ENCODE results near the gene MYL5. TPM values are rescaled to one million over a fixed set of nuclear protein-coding genes. Genes with fewer than 3 reads are reported as not detected.
A peak's percentile ranks its signal among the peaks of the same experiment; 100 is the strongest.

The MYL5 gene
- total and polyA plus RNA-seq, 2 donors (not counting 1 experiment from before 2014, with no cell fraction given) = 9.6 to 14.4 TPM

DNA sequence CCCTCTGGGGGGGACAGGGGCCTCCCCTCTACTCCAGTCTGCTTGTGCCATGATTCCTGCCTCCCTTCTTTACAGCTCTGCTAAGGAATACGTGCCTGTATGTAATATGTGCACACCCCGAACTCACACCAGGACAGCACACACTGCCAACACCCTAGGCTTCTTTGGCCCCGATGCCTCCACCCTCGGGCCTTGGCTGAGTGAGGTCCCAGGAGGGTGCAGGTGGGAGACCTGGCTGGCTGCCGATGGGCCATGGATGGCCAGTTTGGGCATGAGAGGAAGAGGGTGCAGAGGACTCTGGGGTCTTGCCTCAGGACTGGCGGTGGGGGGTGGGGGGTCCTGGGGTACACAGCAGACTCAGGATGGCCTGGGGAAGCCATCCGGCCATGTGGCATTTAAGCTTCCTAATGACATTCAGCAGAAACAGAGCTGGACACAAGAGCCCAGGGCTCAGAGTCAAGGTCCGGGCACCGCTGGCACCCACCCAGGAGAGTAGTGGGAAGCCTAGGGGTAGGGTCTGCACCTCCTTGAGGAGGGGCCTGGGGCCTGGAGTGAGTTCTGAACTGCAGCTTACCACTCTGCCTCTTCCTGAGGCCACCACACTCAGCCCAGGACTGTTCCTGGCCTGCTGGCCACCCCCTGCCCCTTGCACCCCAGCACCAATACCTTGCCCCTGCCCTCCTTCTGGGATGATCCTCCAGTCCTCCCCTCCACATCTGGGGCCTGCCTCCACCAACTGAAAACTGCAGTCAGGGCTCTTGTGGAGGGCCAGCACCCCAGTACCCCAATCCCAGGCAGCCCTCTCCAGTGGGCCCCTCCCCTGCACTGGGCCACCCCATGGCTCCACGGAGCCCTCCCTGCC lies 29.2 kb downstream of the MYL5 start:
- TF ChIP-seq EZH2 (IDR thresholded peaks at IDR 0.05; ENCODE audit: low read length, missing control alignments) = no peak
- TF ChIP-seq, protein P1, sequence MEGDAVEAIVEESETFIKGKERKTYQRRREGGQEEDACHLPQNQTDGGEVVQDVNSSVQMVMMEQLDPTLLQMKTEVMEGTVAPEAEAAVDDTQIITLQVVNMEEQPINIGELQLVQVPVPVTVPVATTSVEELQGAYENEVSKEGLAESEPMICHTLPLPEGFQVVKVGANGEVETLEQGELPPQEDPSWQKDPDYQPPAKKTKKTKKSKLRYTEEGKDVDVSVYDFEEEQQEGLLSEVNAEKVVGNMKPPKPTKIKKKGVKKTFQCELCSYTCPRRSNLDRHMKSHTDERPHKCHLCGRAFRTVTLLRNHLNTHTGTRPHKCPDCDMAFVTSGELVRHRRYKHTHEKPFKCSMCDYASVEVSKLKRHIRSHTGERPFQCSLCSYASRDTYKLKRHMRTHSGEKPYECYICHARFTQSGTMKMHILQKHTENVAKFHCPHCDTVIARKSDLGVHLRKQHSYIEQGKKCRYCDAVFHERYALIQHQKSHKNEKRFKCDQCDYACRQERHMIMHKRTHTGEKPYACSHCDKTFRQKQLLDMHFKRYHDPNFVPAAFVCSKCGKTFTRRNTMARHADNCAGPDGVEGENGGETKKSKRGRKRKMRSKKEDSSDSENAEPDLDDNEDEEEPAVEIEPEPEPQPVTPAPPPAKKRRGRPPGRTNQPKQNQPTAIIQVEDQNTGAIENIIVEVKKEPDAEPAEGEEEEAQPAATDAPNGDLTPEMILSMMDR (conservative IDR thresholded peaks at IDR 0.05 in 1 of 2, IDR thresholded peaks at IDR 0.05 in 1 of 2; ENCODE audit: low read depth in 1 of 2, low read length in 2 of 2) = no peak
- DNase-seq (ENCODE audit: low read depth in 2 of 2) = no peak

DNA sequence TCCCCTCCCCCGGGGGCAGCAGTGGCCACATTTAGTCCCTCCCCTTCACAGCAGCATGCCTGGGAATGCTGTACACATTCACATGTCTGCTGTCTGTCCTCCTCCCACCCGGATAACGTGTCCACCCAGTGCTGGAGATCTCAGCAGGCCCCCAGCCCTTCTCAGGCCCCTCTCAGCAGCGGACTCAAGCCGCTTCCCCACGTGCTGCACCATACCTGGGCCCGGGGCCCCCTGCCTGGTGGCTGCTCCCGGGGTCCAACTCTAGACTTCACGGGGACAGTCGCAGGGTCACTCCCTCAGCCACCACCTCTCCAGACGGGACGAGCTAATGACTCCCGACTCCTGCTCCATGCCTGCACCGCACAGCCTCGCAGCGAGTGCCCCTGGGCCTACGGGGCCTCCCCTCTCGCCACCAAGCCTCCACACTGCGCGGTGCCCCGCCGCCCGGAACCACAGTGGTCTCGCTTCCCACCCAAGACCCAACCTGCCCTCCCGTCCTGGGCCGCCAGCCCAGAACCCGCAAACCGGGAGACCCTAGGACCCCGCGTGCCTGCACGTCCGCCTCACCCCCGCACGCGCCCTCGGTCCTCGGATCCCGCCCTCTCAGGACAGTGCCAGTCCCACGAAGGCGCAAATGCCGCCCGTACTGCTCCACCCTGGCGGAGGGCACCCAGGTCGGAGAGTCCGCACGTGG lies 30.0 kb downstream of the MYL5 start:
- Histone ChIP-seq H3K27me3 (ENCODE audit: control insufficient read depth, insufficient read depth, low read length) (no peaks in the 10 kb centered on the region), H4K20me1 (ENCODE audit: control insufficient read depth, extremely low read depth, insufficient read depth, low read length) (peaks cover 2% of the 10 kb centered on the region), H2AFZ (ENCODE audit: low read length) (no peak overlapping the region), H3K79me2 (ENCODE audit: control insufficient read depth, insufficient read depth, low read length) (peaks cover 26% of the 10 kb centered on the region), H3K4me1 (ENCODE audit: control insufficient read depth, extremely low read depth, insufficient read depth, low read length) (no peaks in the 10 kb centered on the region), H3K4me3 (replicated peaks in 1 of 4; ENCODE audit: control extremely low read depth in 1 of 4, insufficient read depth in 1 of 4, low read depth in 3 of 4, low read length in 4 of 4) (no peak overlapping the region), H3K36me3 (ENCODE audit: control insufficient read depth, insufficient read depth, low read length) (no peaks in the 10 kb centered on the region), H3K27ac (ENCODE audit: insufficient read depth, low read length) (no peak overlapping the region), H3K9ac (ENCODE audit: insufficient read depth, low read length) (no peak overlapping the region), H3K4me2 (ENCODE audit: extremely low read depth, insufficient read depth, low read length) (no peak overlapping the region), H3K9me3 (ENCODE audit: control insufficient read depth, insufficient read depth, low read depth, low read length) (no peaks in the 10 kb centered on the region)
- DNase-seq (ENCODE audit: low read depth in 2 of 2) = no peak
- TF ChIP-seq EZH2 (IDR thresholded peaks at IDR 0.05; ENCODE audit: low read length, missing control alignments) = no peak
- TF ChIP-seq, protein P1 (conservative IDR thresholded peaks at IDR 0.05 in 1 of 2, IDR thresholded peaks at IDR 0.05 in 1 of 2; ENCODE audit: low read depth in 1 of 2, low read length in 2 of 2) = no peak

More for the DNA sequence above, 29.2 kb downstream of the MYL5 start:
- H3K4me3 ChIP-seq (replicated peaks in 1 of 4; ENCODE audit: control extremely low read depth in 1 of 4, insufficient read depth in 1 of 4, low read depth in 3 of 4, low read length in 4 of 4) = no peak overlapping the region
- no peak overlapping the region for H3K27ac ChIP-seq (ENCODE audit: insufficient read depth, low read length)
- no peak overlapping the region for H2AFZ ChIP-seq (ENCODE audit: low read length)
- no peaks in the 10 kb centered on the region for H3K36me3 ChIP-seq (ENCODE audit: control insufficient read depth, insufficient read depth, low read length)
- H3K79me2 ChIP-seq (ENCODE audit: control insufficient read depth, insufficient read depth, low read length) = peaks cover 18% of the 10 kb centered on the region
- H3K4me2 ChIP-seq (ENCODE audit: extremely low read depth, insufficient read depth, low read length) = no peak overlapping the region
- no peaks in the 10 kb centered on the region for H3K4me1 ChIP-seq (ENCODE audit: control insufficient read depth, extremely low read depth, insufficient read depth, low read length)
- no peak overlapping the region for H3K9ac ChIP-seq (ENCODE audit: insufficient read depth, low read length)
- no peaks in the 10 kb centered on the region for H3K9me3 ChIP-seq (ENCODE audit: control insufficient read depth, insufficient read depth, low read depth, low read length)
- no peaks in the 10 kb centered on the region for H4K20me1 ChIP-seq (ENCODE audit: control insufficient read depth, extremely low read depth, insufficient read depth, low read length)
- no peaks in the 10 kb centered on the region for H3K27me3 ChIP-seq (ENCODE audit: control insufficient read depth, insufficient read depth, low read length)

- H3K27ac ChIP-seq (ENCODE audit: insufficient read depth, low read length) = no peak overlapping the region
- H3K27me3 ChIP-seq (ENCODE audit: control insufficient read depth, insufficient read depth, low read length) = no peaks in the 10 kb centered on the region
- peak overlapping the region in 2 of 4 experiments; percentile 57 to 58 for H3K4me3 ChIP-seq (replicated peaks in 1 of 4; ENCODE audit: control extremely low read depth in 1 of 4, insufficient read depth in 1 of 4, low read depth in 3 of 4, low read length in 4 of 4)
- H3K79me2 ChIP-seq (ENCODE audit: control insufficient read depth, insufficient read depth, low read length) = peaks cover 32% of the 10 kb centered on the region
- no peaks in the 10 kb centered on the region for H3K36me3 ChIP-seq (ENCODE audit: control insufficient read depth, insufficient read depth, low read length)
- H3K9me3 ChIP-seq (ENCODE audit: control insufficient read depth, insufficient read depth, low read depth, low read length) = no peaks in the 10 kb centered on the region
- no peak overlapping the region for H3K9ac ChIP-seq (ENCODE audit: insufficient read depth, low read length)
- peaks cover 3% of the 10 kb centered on the region for H4K20me1 ChIP-seq (ENCODE audit: control insufficient read depth, extremely low read depth, insufficient read depth, low read length)
- H3K4me2 ChIP-seq (ENCODE audit: extremely low read depth, insufficient read depth, low read length) = no peak overlapping the region
- TF ChIP-seq, protein P1 (conservative IDR thresholded peaks at IDR 0.05 in 1 of 2, IDR thresholded peaks at IDR 0.05 in 1 of 2; ENCODE audit: low read depth in 1 of 2, low read length in 2 of 2) = no peak
- TF ChIP-seq EZH2 (IDR thresholded peaks at IDR 0.05; ENCODE audit: low read length, missing control alignments) = no peak
- H2AFZ ChIP-seq (ENCODE audit: low read length) = no peak overlapping the region
- H3K4me1 ChIP-seq (ENCODE audit: control insufficient read depth, extremely low read depth, insufficient read depth, low read length) = no peaks in the 10 kb centered on the region
- no peak for DNase-seq (ENCODE audit: low read depth in 2 of 2)
Measured at GRCh38 chr4:704971-705277, 30.6 kb downstream of the MYL5 start.
